Right forelimb (tissue), 1 donor: ENCODE measurements around the gene VAV2.
"Not testable (repeated sequence)": the region's sequence is repeated elsewhere in the genome, so short reads cannot be mapped to it uniquely, and the experiment has no call there.

Source experiments
- DNase-seq: peaks from one replicate; pipeline ENCODE4 v3.0.0-alpha.2; 2018

The VAV2 gene

DNA sequence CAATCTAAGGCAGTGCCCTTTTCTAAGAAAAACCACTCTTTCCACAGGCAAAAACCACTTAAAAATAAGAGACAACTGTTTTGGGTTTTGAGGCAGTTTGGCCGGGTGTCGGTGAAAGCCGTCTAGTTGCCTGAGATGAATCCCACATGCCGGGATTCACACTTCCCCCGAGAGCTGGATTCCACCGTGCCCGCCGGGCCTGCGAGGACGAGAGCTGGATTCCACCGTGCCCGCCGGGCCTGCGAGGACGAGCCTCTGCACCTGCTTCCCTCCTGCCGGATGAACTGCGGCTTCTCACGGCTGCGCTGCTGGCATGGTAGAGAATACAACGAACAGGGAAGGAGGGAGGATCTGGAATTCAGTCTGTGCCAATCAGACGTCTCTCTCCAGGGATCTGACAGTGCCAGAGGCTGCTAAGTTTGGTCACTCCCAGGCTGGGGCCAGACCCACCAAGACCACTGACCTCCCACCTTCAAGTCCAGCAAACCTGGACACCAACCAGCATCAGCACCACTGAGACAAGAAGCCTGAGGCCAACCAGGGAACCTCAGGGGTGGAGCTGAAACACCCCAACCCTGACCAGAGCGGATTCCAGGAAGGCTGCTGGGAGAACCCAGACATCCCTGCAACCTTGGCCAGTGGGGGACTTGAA lies 23.0 kb downstream of the VAV2 start:
- DNase-seq, result no peak

DNA sequence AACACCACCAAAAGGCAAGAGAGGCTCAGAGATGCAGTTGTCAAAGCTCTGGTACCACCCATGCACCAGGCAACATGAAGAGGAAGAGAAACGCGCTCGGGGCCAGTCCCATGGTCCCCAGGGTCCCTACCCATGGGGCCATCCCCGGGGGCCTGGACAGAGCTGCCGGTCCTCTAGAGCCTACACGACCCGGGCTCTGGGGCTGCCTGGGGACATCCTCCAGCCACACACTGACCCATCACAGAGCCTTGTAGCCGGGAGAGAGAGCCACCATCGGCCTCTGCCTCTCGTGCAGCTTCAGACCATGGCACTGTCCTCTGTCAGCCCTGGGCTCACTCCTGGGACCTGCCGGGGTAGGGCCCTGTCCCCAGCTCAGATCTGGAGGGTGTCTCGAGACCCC lies 23.7 kb downstream of the VAV2 start:
- no peak for DNase-seq

DNA sequence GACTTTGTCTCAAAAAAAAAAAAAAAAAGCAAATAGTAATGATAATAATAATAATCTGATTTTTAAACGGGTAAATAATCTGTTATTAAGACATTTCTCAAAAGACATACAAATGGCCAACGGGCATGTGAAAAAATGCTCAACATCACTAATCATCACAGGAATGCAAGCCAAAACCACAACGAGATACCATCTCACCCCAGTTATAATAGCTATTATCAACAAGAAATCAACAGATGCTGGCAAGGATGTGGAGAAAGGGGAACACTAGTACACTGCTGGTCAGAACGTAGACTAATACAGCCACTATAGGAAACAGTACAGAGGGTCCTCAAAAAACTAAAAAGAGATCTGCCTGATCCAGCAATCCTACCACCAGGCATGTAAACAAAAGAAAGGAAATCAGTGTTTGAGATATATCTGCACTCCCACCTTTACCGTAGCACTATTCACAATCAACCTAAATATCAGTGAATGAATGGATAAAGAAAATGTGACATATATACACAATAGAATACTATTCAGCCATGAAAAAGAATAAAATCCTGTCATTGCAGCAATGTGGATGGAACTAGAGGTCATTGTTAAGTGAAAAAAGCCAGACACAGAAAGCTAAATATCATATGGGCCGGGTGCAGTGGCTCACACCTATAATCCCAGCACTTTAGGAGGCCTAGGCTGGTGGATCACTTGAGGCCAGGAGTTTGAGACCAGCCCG lies 24.9 kb downstream of the VAV2 start:
- no peak for DNase-seq

DNA sequence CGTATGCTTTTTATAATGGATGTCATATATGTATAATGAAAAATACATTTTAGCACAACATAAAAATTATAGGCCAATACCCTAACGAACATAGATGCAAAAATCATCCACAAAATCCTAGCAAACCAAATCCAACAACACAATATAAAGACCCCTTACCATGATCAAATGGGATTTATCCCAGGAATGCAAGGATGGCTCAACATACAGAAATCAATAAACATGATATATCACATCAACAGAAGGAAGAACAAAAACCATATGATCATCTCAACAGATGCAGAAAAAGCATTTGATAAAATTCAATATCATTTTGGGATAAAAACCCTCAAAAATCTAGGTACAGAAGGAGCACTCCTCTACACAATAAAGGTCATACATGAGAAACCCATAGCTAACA lies 27.7 kb downstream of the VAV2 start:
- DNase-seq, result no peak

DNA sequence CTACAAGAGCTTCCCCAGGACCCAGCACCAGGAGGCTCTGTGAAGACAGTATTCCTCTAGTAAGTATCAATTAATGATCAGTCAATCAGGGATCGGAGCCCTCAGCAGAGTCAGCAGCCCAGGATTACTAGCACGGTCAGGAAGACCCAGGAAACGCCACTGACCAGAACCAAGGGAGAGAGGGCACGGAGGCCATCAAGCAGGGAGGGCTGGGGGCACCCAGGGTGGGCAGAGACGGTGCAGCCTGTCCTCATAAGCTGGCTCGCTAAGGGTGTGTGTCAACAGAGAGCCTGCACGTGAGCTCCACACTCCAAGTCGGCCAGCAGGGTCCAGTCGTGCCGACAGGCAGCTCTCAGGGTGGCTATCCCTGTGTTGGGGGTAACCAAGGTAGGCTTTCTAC lies 29.0 kb downstream of the VAV2 start:
- DNase-seq, result no peak

DNA sequence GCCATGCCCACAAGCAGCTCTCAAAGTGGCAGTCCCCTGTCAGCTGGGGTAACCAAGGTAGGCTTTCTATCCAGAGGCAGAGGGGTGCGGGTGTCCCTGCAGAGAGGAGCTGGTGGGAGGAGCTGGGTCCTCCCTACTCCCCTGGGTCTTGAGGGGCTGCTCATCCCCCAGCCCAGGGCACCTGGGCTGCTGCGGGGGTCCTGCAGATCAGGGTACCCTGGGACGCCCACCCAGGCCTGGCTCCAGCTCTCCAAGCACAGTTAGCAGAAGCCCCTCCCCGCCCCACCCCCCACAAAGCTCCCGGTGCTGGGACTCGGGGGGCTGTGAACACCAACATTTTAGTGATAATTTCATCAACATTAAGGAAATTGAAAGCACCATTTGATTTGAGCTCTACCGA lies 29.8 kb downstream of the VAV2 start:
- DNase-seq, result no peak

DNA sequence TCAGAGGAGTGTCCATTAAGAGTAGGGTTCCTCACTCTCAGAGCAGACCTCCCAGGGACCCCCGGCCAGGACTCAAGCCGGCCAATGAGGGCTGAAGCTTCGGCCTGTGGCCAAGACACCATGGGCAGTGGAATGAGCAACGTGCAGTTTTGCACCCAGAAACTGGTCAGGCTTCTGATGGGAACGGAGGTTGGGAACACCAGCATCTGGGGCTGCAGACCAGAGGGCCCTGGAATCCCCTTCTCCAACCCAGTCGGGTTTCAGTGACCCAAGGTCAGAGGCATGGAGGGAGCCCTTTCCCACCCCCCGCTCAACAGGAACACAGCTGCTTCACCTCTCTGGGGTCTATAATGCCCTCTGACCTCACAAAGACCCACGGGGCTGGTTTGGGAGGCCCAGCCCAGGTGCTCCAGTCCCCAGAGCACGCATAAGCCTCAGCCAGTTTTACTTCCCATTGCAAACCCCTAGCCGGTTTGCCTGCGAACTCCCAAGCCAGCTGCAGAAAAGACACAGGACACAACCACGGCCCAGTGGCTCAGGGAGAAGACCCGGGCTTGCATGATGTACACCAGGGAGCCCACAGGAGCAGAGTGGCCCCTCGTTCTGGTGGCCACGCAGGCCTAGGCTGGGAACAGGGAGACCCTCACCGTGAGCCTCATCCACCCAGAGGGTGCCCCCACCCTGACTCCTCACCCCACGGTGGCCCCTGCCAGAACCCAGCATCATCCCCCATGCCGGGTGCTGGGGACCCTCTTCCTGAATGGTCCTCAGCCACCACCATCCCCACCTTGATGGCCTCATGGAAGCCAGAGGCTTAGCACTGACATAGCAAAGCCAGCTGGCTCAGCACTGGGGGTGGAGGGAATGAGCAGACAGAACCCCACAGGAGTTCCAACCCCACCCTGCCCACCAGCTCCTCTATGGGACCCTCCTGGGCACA lies 30.6 kb downstream of the VAV2 start:
- DNase-seq, result no peak

DNA sequence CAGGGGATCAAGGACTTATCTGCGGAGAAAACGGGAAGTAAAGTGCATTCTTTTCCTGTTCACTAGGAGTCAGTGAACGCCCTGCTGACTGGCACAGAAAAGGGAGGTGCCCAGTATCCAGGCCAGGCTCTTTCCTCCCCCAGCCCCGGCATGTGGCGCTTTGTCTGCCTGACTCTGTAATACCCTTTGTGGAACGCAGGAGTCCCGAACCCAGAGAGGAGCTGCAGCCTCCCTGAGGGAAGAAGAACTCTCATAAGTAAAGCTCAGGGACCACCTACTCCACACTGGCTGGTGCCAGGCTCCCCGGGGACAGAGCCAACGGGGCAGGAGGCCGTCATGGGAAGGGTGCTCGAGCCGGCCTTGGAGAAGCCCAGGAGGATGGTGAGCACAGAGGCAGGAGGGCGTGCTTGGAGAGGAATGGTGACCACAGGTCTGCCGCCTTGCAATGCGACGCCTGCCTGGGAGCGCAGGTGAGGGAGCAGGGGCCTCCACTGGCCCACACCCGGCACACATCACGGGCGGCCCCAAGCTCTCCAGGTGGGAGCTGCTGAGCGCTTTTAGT lies 31.5 kb downstream of the VAV2 start:
- no peak for DNase-seq

DNA sequence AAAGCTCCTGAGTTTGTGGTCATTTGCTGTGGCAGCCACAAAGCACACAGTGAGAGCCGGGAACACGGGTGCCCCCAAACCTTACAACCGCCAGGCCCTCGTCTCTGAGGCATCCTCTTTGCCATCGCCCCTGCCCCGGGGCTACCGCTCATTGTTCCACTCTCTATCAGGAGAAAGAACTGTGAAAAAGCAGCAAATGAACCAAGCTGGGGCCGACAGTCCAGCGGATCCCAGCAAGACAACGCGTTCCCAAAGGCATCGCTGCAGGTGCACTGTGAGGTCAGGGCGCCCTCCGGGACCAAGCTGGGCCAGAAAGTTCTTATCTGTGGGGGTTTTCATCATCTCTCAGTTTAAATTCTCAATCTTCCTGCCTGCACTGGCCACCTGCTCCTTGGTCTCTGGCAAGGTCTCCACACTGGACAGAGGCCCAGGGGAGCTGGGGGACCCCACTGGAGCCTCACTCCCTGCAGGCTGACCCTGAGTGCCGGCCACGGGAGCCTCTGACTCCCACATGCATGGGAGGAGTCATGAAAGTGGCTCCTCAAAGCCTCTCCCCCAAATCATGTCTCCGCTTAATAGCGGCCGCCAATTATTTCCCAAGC lies 32.1 kb downstream of the VAV2 start:
- DNase-seq, result no peak

DNA sequence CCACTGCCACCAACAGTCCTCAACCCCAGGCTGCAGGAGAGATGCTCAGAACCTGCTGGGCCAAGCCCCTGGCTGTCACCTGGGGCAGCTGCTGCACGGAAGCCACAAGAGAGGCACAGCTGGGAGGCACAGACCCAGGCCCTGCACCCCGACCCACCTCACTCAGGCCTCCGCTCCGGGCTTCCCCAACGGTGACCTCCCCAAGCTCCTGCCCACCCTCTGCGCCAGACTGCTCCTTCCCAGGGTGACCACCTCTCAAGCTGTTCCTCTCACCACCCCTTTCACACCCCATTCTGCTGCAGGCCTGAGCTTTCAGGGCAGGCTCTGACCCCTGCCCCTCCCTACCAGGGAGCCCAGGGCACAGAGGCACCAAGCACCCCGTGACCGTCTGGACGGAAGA lies 33.0 kb downstream of the VAV2 start:
- no peak for DNase-seq

DNA sequence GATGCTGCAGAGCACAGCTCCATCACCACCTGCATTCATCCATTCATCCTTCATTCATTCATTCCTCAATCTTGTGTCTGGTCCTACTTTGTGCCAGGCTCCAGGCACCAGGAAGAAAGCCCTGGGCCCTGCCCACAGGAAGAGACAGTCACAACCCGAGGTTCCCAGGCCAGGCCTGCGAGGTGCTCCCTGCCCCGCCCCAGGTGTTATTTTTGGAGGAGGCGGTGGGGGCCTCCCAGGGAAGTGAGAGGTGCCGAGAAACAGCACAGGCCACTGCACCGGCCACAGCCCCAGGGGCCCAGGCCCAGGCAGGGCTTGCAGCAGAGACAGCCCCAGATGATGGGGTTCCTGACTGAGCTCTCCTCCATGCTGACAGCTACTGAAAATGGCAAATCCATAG lies 33.4 kb downstream of the VAV2 start:
- no peak for DNase-seq

DNA sequence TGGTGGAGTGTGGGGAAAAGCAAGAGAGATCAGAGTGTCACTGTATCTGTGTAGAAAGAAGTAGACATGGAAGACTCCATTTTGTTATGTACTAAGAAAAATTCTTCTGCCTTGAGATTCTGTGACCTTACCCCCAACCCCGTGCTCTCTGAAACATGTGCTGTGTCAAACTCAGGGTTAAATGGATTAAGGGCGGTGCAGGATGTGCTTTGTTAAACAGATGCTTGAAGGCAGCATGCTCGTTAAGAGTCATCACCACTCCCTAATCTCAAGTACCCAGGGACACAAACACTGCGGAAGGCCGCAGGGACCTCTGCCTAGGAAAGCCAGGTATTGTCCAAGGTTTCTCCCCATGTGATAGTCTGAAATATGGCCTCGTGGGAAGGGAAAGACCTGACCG lies 34.4 kb downstream of the VAV2 start:
- not testable (repeated sequence) for DNase-seq

DNA sequence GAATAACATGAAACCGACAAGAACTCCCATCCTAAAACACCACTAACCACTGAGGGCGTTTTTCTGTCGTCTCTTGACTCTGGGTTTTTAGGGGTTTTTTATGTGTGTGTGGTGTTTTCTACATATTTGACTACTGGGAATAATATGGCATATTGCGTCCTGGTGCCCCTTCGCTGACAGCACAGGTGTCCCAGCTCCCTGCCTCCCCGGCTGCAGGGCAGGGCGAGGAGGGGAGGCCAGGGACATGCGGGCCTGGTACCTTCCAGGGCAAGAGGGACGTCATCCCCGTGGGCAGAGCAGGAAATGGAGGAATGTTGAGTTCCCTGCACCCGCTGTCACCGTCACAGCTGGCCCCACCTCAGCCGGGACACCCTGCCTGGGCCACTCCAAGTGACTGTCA lies 34.8 kb downstream of the VAV2 start:
- no peak for DNase-seq

DNA sequence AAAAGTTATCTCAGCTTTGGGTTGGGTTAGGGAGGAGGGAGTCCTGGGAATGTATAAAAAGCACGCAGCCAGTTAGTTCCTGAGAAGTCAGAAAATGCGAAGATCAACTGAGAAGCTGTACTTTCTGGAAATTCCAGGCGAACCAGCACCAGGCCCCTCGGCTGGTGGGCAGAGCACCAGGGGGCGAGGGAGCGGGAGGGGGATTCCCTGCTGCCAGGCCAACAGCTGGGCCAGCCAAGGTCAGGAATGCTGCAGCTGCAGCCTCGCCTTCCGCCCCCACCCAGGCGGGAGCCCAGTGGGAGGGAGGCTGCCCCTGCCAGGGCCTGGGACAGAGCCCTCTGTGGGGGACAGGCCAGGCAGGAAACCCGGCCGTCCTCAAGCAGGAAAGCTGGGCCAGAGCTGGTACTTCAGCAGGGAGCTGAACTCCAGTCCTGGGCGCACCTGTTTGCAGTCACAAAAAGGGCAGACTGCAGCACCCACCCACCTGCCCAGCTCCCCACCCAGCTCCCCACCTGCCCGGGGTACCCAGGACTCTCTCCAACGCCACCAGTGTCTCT lies 35.5 kb downstream of the VAV2 start:
- DNase-seq, result peak; percentile 77

DNA sequence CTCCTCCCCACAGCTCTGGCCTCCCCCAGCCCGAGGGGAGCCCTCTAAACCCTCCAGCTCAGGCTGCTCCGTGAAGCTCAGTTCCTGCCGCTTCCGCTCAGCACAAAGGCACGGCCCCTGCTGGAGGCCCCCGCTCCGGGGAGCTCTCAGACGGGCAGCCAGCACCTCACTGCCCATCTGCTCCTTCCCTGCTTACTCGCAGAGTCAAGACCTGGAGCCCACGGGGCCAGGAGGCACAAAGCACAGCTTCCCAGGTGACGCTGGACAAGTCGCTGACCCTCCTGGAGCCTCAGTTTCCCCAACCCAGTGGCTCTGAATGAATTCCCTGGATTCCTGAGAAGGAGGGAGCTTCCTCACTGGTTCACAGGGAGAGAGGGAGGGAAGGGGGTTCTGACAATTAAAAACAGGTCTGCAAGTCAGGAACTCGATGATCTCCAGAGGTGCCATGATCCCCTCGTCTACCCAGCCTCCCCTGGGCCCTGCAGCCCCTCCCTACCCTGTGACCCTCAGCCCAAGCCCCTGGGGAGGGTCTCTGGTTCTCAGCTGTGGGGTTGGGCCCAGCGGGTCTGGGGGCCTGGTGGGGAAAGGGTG lies 36.2 kb downstream of the VAV2 start:
- no peak for DNase-seq

DNA sequence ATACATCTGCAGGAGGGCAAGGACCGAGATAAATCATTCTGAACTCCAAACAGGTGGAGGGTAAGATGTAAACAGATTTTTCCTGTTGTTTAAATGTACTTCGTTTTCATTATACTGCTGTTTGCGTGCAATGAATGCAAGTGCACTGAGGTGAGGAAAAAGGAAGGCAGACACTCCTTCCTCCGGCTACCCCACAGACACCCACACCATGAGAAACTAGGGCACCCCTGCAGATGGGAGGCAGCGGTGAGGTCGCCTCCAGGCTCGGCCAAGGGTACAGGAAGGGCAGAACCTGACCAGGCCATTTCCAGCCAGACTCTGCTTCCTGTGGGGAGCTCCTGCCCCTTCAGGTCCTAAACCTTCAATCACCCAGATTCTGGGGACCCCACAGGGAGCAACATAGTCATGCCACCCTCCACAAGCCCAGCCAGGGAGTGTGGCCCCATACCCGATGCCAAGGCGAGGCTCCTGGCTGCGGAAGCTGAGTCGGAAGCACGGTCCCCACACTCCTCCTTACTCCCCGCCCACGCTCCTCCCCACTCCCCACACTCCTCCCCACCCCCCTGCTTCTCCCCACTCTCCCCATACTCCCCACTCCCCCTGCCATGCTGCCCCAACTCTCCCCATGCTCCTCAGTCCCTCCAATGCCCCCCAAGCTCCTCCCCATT lies 37.1 kb downstream of the VAV2 start:
- no peak for DNase-seq

DNA sequence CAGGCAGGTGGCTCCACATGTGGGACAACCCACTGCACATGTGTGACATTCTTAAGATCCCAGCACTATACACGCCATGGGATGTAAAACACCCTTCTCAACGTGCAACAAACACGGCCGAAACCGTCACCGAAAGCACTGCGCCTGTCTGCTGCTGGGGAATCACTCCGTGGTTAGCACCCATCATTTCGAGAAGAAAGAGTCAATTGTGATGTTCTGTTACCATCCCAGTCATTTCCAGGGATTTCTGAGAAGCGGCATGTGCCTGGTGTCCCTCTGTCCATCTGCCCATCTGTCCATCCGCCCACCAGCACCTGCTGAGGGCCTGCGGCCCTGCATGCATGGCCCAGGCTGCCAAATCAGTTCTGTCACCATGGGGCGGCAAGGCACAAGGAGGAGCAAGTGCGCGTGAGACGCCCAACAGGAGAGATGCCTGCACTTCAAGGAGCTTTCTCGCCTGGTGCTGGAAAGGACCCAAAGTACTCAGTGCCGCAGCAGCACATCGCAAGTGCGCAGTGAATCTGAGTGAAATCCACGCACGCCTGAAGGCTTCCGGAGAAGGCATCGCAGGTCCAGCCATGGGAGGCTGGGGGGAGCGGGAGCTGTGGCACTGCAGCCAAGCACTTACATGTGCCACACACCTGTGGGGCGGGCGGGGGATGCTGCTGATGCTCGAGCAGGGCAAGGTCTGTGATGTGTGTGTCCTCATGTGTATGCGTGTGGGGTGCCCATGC lies 38.0 kb downstream of the VAV2 start:
- DNase-seq, result no peak

DNA sequence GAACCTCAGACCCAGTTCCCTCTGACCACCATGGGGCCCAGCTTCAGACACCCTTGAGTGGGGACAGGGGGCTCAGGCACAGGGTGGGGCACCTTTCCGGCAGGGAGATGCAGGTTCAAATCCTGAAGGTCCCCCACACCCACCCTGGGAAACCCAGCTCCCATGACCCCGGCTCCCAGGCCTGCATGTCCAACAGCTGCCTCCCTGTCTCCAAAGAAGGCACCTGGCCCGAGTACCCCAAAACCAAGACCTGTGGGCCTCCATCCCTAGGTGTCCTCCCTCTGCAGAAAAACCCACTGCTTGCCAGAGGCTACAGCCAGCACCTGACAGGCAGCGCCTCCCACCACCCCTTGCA lies 38.5 kb downstream of the VAV2 start:
- DNase-seq, result no peak

DNA sequence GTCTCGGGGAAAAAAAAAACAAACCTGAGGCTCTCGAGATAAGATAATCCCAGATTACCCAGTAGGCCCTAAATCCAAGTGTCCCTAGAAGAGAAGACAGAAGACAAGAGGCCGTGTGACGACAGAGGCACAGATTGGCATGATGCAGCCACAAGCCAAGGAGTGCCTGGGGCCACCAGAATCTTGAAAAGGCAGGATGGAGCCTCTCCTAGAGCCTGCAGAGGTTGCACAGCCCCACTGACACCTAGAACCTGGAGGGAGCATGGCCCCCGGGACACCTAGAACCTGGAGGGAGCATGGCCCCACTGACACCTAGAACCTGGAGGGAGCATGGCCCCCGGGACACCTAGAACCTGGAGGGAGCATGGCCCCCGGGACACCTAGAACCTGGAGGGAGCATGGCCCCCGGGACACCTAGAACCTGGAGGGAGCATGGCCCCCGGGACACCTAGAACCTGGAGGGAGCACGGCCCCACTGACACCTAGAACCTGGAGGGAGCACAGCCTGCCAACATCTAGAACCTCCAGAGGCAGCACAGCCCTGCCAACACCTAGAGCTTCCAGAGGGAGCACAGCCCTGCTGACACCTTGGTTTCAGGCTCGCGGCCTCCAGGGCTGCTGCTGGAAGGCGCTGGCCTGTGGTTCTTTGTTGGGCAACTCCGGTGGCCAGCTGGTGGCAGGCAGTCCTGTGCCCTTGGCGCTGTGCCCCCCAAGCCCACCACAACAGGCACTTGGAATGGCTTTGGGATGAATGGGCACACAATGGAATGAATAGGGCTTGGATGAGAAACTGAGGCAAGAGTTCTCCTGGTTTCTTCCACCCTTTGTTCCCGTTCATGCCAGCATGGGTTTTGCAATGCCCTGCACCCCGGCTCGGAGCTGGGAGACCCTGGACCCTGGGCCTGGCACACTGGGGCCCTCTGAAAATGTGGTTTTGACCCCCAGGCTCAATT lies 39.2 kb downstream of the VAV2 start:
- DNase-seq, result no peak

DNA sequence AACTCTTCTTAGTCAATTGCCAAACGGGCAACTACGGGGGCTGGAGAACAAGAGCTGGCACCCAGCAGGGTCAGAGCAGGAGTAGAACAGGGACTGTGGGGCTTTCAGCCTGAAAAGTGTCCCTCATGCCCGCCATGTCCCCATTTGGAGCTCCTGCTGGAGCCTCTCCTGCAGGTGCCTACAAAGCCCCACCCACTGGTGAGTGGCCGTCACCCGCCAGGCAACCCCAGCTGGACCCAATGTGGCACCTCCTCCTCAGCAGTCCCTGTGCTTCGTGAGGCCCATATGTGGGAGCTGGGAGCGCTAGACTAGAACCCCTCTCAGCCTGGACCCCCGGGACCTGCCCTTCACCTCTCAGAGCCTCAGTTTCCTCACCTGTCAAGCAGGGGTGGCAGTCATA lies 40.9 kb downstream of the VAV2 start:
- DNase-seq, result no peak
